ENCODE measurements around the gene HOXA10.

HOXA10 gene

GRCh38 chr7:27173956-27174873 lies at the start of gene HOXA10:
Gene HOXA10 (minus strand): TSS chr7:27174320. CDS start chr7:27174306, 14 bp downstream.
- TF ChIP-seq, protein P1, sequence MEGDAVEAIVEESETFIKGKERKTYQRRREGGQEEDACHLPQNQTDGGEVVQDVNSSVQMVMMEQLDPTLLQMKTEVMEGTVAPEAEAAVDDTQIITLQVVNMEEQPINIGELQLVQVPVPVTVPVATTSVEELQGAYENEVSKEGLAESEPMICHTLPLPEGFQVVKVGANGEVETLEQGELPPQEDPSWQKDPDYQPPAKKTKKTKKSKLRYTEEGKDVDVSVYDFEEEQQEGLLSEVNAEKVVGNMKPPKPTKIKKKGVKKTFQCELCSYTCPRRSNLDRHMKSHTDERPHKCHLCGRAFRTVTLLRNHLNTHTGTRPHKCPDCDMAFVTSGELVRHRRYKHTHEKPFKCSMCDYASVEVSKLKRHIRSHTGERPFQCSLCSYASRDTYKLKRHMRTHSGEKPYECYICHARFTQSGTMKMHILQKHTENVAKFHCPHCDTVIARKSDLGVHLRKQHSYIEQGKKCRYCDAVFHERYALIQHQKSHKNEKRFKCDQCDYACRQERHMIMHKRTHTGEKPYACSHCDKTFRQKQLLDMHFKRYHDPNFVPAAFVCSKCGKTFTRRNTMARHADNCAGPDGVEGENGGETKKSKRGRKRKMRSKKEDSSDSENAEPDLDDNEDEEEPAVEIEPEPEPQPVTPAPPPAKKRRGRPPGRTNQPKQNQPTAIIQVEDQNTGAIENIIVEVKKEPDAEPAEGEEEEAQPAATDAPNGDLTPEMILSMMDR (IDR thresholded peaks at IDR 0.05; ENCODE audit: control insufficient read depth, extremely low read depth, insufficient read depth): no peak
- no peak for DNase-seq (ENCODE audit: low read depth)
- H3K4me3 ChIP-seq (ENCODE audit: low read depth, low read length): peak within 1 kb of the TSS; percentile 42

GRCh38 chr7:27221201-27221797 lies 47.2 kb upstream of the HOXA10 start:
- no peak for DNase-seq (ENCODE audit: low read depth)
- TF ChIP-seq, protein P1 (IDR thresholded peaks at IDR 0.05; ENCODE audit: control insufficient read depth, extremely low read depth, insufficient read depth): no peak
- no peak overlapping the region for H3K4me3 ChIP-seq (ENCODE audit: low read depth, low read length)

GRCh38 chr7:27220440-27220955 lies 46.4 kb upstream of the HOXA10 start:
- H3K4me3 ChIP-seq (ENCODE audit: low read depth, low read length): no peak overlapping the region
- no peak for DNase-seq (ENCODE audit: low read depth)
- TF ChIP-seq, protein P1 (IDR thresholded peaks at IDR 0.05; ENCODE audit: control insufficient read depth, extremely low read depth, insufficient read depth): no peak

DNA sequence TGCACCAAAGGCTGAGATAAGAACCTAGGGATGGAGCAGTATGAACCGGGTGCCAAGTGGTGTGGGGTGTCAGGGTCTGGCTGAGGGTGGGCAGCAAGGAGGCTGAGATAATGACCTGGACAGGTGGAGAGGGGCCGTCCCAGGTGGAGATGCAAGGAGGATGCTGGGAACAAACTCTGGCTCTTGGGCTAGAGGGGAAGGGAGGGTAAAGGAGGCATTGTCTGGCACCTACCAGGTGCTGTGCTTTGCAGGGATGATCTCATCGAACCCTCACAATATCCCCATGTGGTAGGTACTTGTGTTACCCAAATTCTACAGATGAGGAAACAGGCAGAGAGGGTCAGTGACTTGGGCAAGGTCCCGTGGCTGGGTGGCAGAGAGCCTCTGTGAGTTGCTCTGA lies 45.7 kb upstream of the HOXA10 start:
- TF ChIP-seq, protein P1 (IDR thresholded peaks at IDR 0.05; ENCODE audit: control insufficient read depth, extremely low read depth, insufficient read depth): no peak
- H3K4me3 ChIP-seq (ENCODE audit: low read depth, low read length): no peak overlapping the region
- no peak for DNase-seq (ENCODE audit: low read depth)

DNA sequence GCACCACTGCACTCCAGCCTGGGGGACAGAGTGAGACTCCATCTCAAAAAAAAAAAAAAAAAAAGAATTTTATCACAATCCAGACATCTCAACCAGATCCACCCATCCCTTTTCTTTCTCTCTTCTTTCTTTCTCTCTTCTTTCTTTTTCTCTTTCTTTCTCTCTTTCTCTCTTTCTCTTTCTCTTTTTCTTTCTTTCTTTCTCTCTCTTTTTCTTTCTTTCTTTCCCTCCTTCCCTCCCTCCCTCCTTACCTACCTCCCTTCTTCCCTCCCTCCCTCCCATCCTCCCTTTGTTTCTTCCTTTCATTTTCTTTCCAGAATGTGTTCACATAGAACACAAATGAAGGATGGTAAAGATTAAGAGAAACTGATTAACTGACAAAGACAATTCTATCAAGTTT lies 43.8 kb upstream of the HOXA10 start:
- H3K4me3 ChIP-seq (ENCODE audit: low read depth, low read length): no peak overlapping the region
- TF ChIP-seq, protein P1 (IDR thresholded peaks at IDR 0.05; ENCODE audit: control insufficient read depth, extremely low read depth, insufficient read depth): no peak
- no peak for DNase-seq (ENCODE audit: low read depth)

- TF ChIP-seq, protein P1 (IDR thresholded peaks at IDR 0.05; ENCODE audit: control insufficient read depth, extremely low read depth, insufficient read depth): no peak
These were observed 41.2 kb upstream of the HOXA10 start for GRCh38 chr7:27215356-27215755.

More at GRCh38 chr7:27215356-27215755, 41.2 kb upstream of the HOXA10 start:
- H3K4me3 ChIP-seq (ENCODE audit: low read depth, low read length): no peak overlapping the region
- no peak for DNase-seq (ENCODE audit: low read depth)

Data from LNCaP clone FGC (cell line).